SK-N-MC (cell line): Measurements from ENCODE around the gene ADARB1.

ENCODE experiments used
- EZH2 ChIP-seq: fragments of 200-600 bp; sonication (generic); IDR thresholded peaks from one replicate; pipeline ENCODE4 v1.6.1; 2017; ENCODE audit warnings: antibody characterized with exemption
- POLR2AphosphoS5 ChIP-seq: IDR thresholded peaks from 2 replicates; pipeline ENCODE4 v1.6.1; 2012; ENCODE audit warnings: mild to moderate bottlenecking, low read depth, low read length, borderline replicate concordance

DNA sequence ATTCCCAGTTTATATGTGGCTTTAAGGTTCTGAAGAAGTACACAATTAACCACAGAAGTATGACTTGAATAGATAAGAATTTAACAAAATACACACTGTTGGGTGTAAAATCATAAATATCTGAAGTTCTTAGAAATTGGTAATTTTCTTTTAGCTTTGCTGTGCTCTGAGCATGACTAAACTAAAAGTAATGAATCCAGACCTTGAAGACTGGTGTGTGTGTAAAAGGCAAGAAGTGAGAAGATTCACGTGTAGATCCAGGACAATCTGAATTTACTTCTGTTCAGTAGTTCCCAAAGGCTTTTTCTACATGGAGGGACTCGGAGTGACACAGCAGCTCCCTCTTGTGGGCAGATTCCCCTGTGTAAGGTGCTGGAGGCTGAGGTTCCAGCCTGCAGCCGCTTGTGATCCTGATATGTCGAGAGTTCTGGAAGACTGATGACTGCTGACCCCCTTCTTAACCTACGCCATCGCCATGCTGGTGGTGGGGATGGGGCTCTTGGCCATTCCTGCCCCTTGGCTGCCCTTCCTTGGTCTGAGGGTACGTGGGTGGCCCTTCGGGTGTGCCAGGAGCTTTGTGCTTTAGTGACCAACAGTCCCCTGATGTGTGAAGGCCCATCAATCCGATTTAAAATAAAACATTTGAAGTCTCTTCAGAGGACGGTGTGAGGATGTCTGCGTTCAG, 62.7 kb downstream of the ADARB1 start:
- TF ChIP-seq EZH2 (no peak), POLR2AphosphoS5 (no peak)
